Small intestine (tissue), 7 donors: ENCODE measurements around the gene MYCBP. TPM values are rescaled to one million over a fixed set of nuclear protein-coding genes. Genes with fewer than 3 reads are reported as not detected.
A peak's percentile ranks its signal among the peaks of the same experiment; 100 is the strongest.
"Not testable (repeated sequence)": the region's sequence is repeated elsewhere in the genome, so short reads cannot be mapped to it uniquely, and the experiment has no call there.

ENCODE experiments used
- DNase-seq, 2 donors: peaks; one replicate each; pipeline versions ENCODE4 v3.0.0 to v3.0.0-alpha.2; 2013
- FAIRE-seq: peaks from 2 replicates; lab custom pipeline; 2012; peaks lifted over from hg19 to GRCh38; lab: Jason Lieb, UNC
- H3K27ac ChIP-seq, 3 donors: one replicate each; pipeline ENCODE4 v1.5.1; 2013; ENCODE audit warnings: low read length in 2 of 3, mild to moderate bottlenecking in 2 of 3, control low read depth in 1 of 3, inconsistent platforms in 1 of 3, low read depth in 1 of 3, moderate library complexity in 1 of 3
- H3K27me3 ChIP-seq, 3 donors: one replicate each; pipeline ENCODE4 v1.6.1; 2013; ENCODE audit warnings: low read length in 3 of 3, inconsistent platforms in 1 of 3; ENCODE audit not compliant: control insufficient read depth in 3 of 3, insufficient read depth in 3 of 3
- H3K36me3 ChIP-seq, 3 donors: one replicate each; pipeline ENCODE4 v1.6.1; 2013; ENCODE audit warnings: low read length in 3 of 3, inconsistent platforms in 1 of 3, low read depth in 1 of 3, mild to moderate bottlenecking in 1 of 3, moderate library complexity in 1 of 3; ENCODE audit not compliant: control insufficient read depth in 3 of 3, insufficient read depth in 2 of 3
- H3K4me1 ChIP-seq, 3 donors: one replicate each; pipeline ENCODE4 v1.6.1; 2013; ENCODE audit warnings: low read length in 2 of 3, inconsistent platforms in 1 of 3, low read depth in 1 of 3, mild to moderate bottlenecking in 1 of 3, moderate library complexity in 1 of 3; ENCODE audit not compliant: control insufficient read depth in 3 of 3, insufficient read depth in 2 of 3
- H3K4me3 ChIP-seq, 3 donors: one replicate each; pipeline ENCODE4 v1.5.1; 2013; ENCODE audit warnings: low read length in 3 of 3, control low read depth in 1 of 3, inconsistent platforms in 1 of 3, low read depth in 1 of 3, mild to moderate bottlenecking in 1 of 3, moderate library complexity in 1 of 3
- H3K9me3 ChIP-seq, 2 donors: one replicate each; pipeline ENCODE4 v1.6.1; 2013; ENCODE audit warnings: low read depth in 1 of 2, low read length in 1 of 2; ENCODE audit not compliant: control insufficient read depth in 2 of 2, insufficient read depth in 1 of 2
- WGBS, 3 donors: extraction: QIAGEN DNeasy Blood & Tissue Kit; methylation state at CpG; one replicate each; pipeline ENCODE4 v1.1.7; 2013; 5-methylcytosine and 5-hydroxymethylcytosine counted together
- polyA plus RNA-seq, 4 donors: library from polyadenylated mRNA; stranded (reverse) in 3 of 4; unstranded in 1 of 4; fragments of 200-250 nt in 3 of 4; fragments of 120-200 nt in 1 of 4; gene quantifications; one replicate each; pipeline versions ENCODE4 v1.2.1 to v1.2.3, GENCODE V29; 2013
- donor health status: healthy with polysubstance abuse.
- donor health status: control.
- donor health status: control.
- donor health status: Bipolar disorder and iron deficiency.
- donor health status: healthy.

MYCBP gene
- polyA plus RNA-seq, 4 donors: 17.6 to 30.3 (median 23.1) TPM

GRCh38 chr1:38839363-38839762 lies 33.8 kb downstream of the MYCBP start:
- Histone ChIP-seq H3K4me3 (no peak overlapping the region), H3K27ac (no peak overlapping the region), H3K36me3 (peaks cover 0 to 23% (median 17%) of the 10 kb centered on the region in 3 donors), H3K9me3 (no peaks in the 10 kb centered on the region), H3K27me3 (no peaks in the 10 kb centered on the region), H3K4me1 (no peaks in the 10 kb centered on the region)
- DNase-seq: no peak
- WGBS, 3 donors: 84 to 96% (median 92%) methylated on average over 9 of the region's 9 CpGs
- no peak for FAIRE-seq

GRCh38 chr1:38836316-38836715 lies 36.8 kb downstream of the MYCBP start:
- 92 to 97% (median 95%) methylated on average over 10 of the region's 10 CpGs for WGBS, 3 donors
- DNase-seq, FAIRE-seq: not testable (repeated sequence)

GRCh38 chr1:38834937-38835827 lies 38.0 kb downstream of the MYCBP start:
- Histone ChIP-seq H3K27me3 (peaks cover 0 to 2% (median 0%) of the 10 kb centered on the region in 3 donors), H3K4me3 (no peak overlapping the region), H3K9me3 (no peaks in the 10 kb centered on the region), H3K36me3 (peaks cover 0 to 14% (median 11%) of the 10 kb centered on the region in 3 donors), H3K4me1 (no peaks in the 10 kb centered on the region), H3K27ac (no peak overlapping the region)
- WGBS, 3 donors: 21 to 24% (median 21%) methylated on average over 3 of the region's 3 CpGs
- DNase-seq (peak; percentile 81 to 82), FAIRE-seq (no peak)

More at GRCh38 chr1:38836316-38836715, 36.8 kb downstream of the MYCBP start:
- H3K27ac ChIP-seq, H3K27me3 ChIP-seq, H3K9me3 ChIP-seq, H3K4me1 ChIP-seq, H3K4me3 ChIP-seq: not testable (repeated sequence)
- H3K36me3 ChIP-seq: peaks cover 0 to 18% (median 13%) of the 10 kb centered on the region in 3 donors

GRCh38 chr1:38834221-38834782 lies 38.8 kb downstream of the MYCBP start:
- H3K36me3 ChIP-seq: peaks cover 0 to 11% (median 6%) of the 10 kb centered on the region in 3 donors
- no peak for DNase-seq
- H3K4me3 ChIP-seq: no peak overlapping the region
- peaks cover 0 to 2% (median 1%) of the 10 kb centered on the region in 3 donors for H3K27me3 ChIP-seq
- no peak overlapping the region for H3K27ac ChIP-seq
- FAIRE-seq: no peak
- H3K4me1 ChIP-seq: no peaks in the 10 kb centered on the region
- WGBS, 3 donors: 81 to 89% (median 84%) methylated on average over 3 of the region's 3 CpGs
- H3K9me3 ChIP-seq: no peaks in the 10 kb centered on the region

GRCh38 chr1:38833146-38833545 lies 40.0 kb downstream of the MYCBP start:
- DNase-seq: no peak
- Histone ChIP-seq H3K27ac (no peak overlapping the region), H3K9me3 (no peaks in the 10 kb centered on the region), H3K4me3 (no peak overlapping the region), H3K27me3 (peaks cover 0 to 2% (median 2%) of the 10 kb centered on the region in 3 donors), H3K36me3 (peaks cover 0 to 2% (median under 1%) of the 10 kb centered on the region in 3 donors), H3K4me1 (no peaks in the 10 kb centered on the region)
- FAIRE-seq: no peak
- WGBS, 3 donors: 58 to 71% (median 62%) methylated on average over 3 of the region's 3 CpGs

- no peak for FAIRE-seq
- H3K27ac ChIP-seq: no peak overlapping the region
- H3K9me3 ChIP-seq: no peaks in the 10 kb centered on the region
- no peak overlapping the region for H3K4me3 ChIP-seq
- peaks cover 0 to 2% (median 0%) of the 10 kb centered on the region in 3 donors for H3K36me3 ChIP-seq
- 76 to 82% (median 78%) methylated on average over 3 of the region's 3 CpGs for WGBS, 3 donors
- H3K4me1 ChIP-seq: no peaks in the 10 kb centered on the region
- H3K27me3 ChIP-seq: peaks cover 0 to 2% (median 2%) of the 10 kb centered on the region in 3 donors
- no peak for DNase-seq
Measured at GRCh38 chr1:38832370-38832734, 40.8 kb downstream of the MYCBP start.

- no peak overlapping the region for H3K27ac ChIP-seq
- no peak for FAIRE-seq
- 68 to 86% (median 79%) methylated on average over 6 of the region's 6 CpGs for WGBS, 3 donors
Measured at GRCh38 chr1:38831731-38832369, 41.3 kb downstream of the MYCBP start.

GRCh38 chr1:38829368-38829767 lies 43.8 kb downstream of the MYCBP start:
- no peaks in the 10 kb centered on the region for H3K36me3 ChIP-seq
- 21 to 42% (median 32%) methylated on average over 1 of the region's 1 CpG for WGBS, 3 donors
- no peak for FAIRE-seq
- H3K27me3 ChIP-seq: peaks cover 0 to 3% (median 2%) of the 10 kb centered on the region in 3 donors
- H3K4me3 ChIP-seq: no peak overlapping the region
- no peaks in the 10 kb centered on the region for H3K4me1 ChIP-seq
- no peaks in the 10 kb centered on the region for H3K9me3 ChIP-seq
- no peak overlapping the region for H3K27ac ChIP-seq
- DNase-seq: no peak

More at GRCh38 chr1:38831731-38832369, 41.3 kb downstream of the MYCBP start:
- no peak overlapping the region for H3K4me3 ChIP-seq
- no peaks in the 10 kb centered on the region for H3K9me3 ChIP-seq
- H3K36me3 ChIP-seq: no peaks in the 10 kb centered on the region
- H3K4me1 ChIP-seq: no peaks in the 10 kb centered on the region
- H3K27me3 ChIP-seq: peaks cover 0 to 2% (median 2%) of the 10 kb centered on the region in 3 donors
- DNase-seq: no peak
